KMS-11 (cell line): ENCODE results near the gene ZDHHC24.
"Not testable (repeated sequence)": the region's sequence is repeated elsewhere in the genome, so short reads cannot be mapped to it uniquely, and the experiment has no call there.

Experiments used
- H2AFZ ChIP-seq: fragments of 200-600 bp; sonication (generic); 2 replicates; pipeline ENCODE4 v1.6.1; 2016; ENCODE audit warnings: antibody characterized with exemption, mixed run types, low read depth
- H3K27ac ChIP-seq: fragments of 200-600 bp; sonication (generic); 2 replicates; pipeline ENCODE4 v1.6.1; 2016; ENCODE audit warnings: mild to moderate bottlenecking, mixed run types
- H3K27me3 ChIP-seq: fragments of 200-600 bp; sonication (generic); 2 replicates; pipeline ENCODE4 v1.6.1; 2017; ENCODE audit warnings: mild to moderate bottlenecking, low read depth, mixed run types, moderate library complexity; ENCODE audit not compliant: insufficient read depth
- H3K36me3 ChIP-seq: fragments of 200-600 bp; sonication (generic); 2 replicates; pipeline ENCODE4 v1.6.1; 2017; ENCODE audit warnings: mild to moderate bottlenecking, mixed run types; ENCODE audit not compliant: insufficient read depth
- H3K4me1 ChIP-seq: fragments of 200-600 bp; sonication (generic); 2 replicates; pipeline ENCODE4 v1.6.1; 2016; ENCODE audit warnings: mild to moderate bottlenecking, low read depth, mixed run types; ENCODE audit not compliant: poor library complexity, severe bottlenecking
- H3K4me2 ChIP-seq: fragments of 200-600 bp; sonication (generic); 2 replicates; pipeline ENCODE4 v1.7.0; 2016; ENCODE audit warnings: mild to moderate bottlenecking, mixed run types
- H3K4me3 ChIP-seq: fragments of 200-600 bp; sonication (generic); IDR thresholded peaks from 2 replicates; pipeline ENCODE4 v1.6.1; 2017; ENCODE audit warnings: low read depth, low read length, mixed read lengths; ENCODE audit not compliant: insufficient read depth
- H3K79me2 ChIP-seq: fragments of 200-600 bp; sonication (generic); 2 replicates; pipeline ENCODE4 v1.6.1; 2016; ENCODE audit warnings: low read depth, mixed run types; ENCODE audit not compliant: insufficient read depth
- H3K9ac ChIP-seq: fragments of 200-600 bp; sonication (generic); 2 replicates; pipeline ENCODE4 v1.6.1; 2016; ENCODE audit warnings: mild to moderate bottlenecking, mixed run types
- H4K20me1 ChIP-seq: fragments of 200-600 bp; sonication (generic); 2 replicates; pipeline ENCODE4 v1.6.1; 2016; ENCODE audit warnings: mild to moderate bottlenecking, mixed run types; ENCODE audit not compliant: insufficient read depth
- TF ChIP-seq, protein P1 (sequence below): fragments of 200-600 bp; sonication (generic); conservative IDR thresholded peaks from 2 replicates; pipeline ENCODE4 v1.6.1; 2017; ENCODE audit warnings: low read depth, mild to moderate bottlenecking, antibody characterized with exemption, low read length, moderate library complexity, mixed read lengths

The ZDHHC24 gene

GRCh38 chr11:66543263-66544107 is 2.4 kb downstream of the ZDHHC24 start:
- no peak overlapping the region for H2AFZ ChIP-seq
- H3K27ac ChIP-seq: no peak overlapping the region
- H3K27me3 ChIP-seq: peaks cover 2% of the 10 kb centered on the region; the same call in 1 of the 2 replicates
- H3K79me2 ChIP-seq: no peaks in the 10 kb centered on the region
- H3K4me3 ChIP-seq: no peak overlapping the region
- H3K4me2 ChIP-seq: no peak overlapping the region
- no peaks in the 10 kb centered on the region for H3K36me3 ChIP-seq
- TF ChIP-seq, protein P1, sequence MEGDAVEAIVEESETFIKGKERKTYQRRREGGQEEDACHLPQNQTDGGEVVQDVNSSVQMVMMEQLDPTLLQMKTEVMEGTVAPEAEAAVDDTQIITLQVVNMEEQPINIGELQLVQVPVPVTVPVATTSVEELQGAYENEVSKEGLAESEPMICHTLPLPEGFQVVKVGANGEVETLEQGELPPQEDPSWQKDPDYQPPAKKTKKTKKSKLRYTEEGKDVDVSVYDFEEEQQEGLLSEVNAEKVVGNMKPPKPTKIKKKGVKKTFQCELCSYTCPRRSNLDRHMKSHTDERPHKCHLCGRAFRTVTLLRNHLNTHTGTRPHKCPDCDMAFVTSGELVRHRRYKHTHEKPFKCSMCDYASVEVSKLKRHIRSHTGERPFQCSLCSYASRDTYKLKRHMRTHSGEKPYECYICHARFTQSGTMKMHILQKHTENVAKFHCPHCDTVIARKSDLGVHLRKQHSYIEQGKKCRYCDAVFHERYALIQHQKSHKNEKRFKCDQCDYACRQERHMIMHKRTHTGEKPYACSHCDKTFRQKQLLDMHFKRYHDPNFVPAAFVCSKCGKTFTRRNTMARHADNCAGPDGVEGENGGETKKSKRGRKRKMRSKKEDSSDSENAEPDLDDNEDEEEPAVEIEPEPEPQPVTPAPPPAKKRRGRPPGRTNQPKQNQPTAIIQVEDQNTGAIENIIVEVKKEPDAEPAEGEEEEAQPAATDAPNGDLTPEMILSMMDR: no peak
- H3K9ac ChIP-seq: no peak overlapping the region
- no peaks in the 10 kb centered on the region for H4K20me1 ChIP-seq
- H3K4me1 ChIP-seq: peaks cover 17% of the 10 kb centered on the region

- Histone ChIP-seq H3K79me2 (no peaks in the 10 kb centered on the region), H3K4me3 (no peak overlapping the region), H3K9ac (no peak overlapping the region), H3K4me1 (peaks cover 17% of the 10 kb centered on the region), H3K27ac (no peak overlapping the region), H2AFZ (no peak overlapping the region), H3K27me3 (no peaks in the 10 kb centered on the region; the same call in 1 of the 2 replicates), H4K20me1 (no peaks in the 10 kb centered on the region), H3K36me3 (no peaks in the 10 kb centered on the region), H3K4me2 (no peak overlapping the region)
- TF ChIP-seq, protein P1: no peak
These were observed 3.5 kb downstream of the ZDHHC24 start for GRCh38 chr11:66542362-66542761.

- Histone ChIP-seq H3K4me1 (peaks cover 17% of the 10 kb centered on the region), H3K4me3 (no peak overlapping the region), H3K27me3 (no peaks in the 10 kb centered on the region), H3K4me2 (no peak overlapping the region), H2AFZ (no peak overlapping the region), H3K27ac (no peak overlapping the region), H3K79me2 (no peaks in the 10 kb centered on the region), H3K9ac (no peak overlapping the region), H4K20me1 (no peaks in the 10 kb centered on the region), H3K36me3 (no peaks in the 10 kb centered on the region)
- TF ChIP-seq, protein P1: no peak
These were observed 4.0 kb downstream of the ZDHHC24 start for GRCh38 chr11:66541892-66542291.

DNA sequence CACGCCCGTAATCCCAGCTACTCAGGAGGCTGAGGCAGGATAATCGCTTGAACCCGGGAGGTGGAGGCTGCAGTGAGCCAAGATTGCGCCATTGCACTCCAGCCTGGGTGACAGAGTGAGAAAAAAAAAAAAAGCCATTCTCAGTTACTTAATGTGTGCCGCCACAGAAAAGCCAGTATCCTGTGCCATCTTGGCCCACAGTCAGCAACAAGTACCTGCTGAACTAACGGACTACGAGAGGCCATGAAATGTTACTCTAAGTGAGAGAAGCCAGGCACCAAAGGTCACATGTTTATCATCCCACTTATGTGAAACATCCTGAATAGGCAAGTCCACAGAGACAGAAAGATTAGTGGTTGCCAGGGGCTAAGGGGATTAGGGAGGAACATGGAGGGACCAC is 5.2 kb downstream of the ZDHHC24 start:
- not testable (repeated sequence) for H3K36me3 ChIP-seq, H3K79me2 ChIP-seq, H2AFZ ChIP-seq, H4K20me1 ChIP-seq, H3K9ac ChIP-seq, H3K27me3 ChIP-seq, H3K4me2 ChIP-seq, H3K27ac ChIP-seq, H3K4me3 ChIP-seq
- peaks cover 11% of the 10 kb centered on the region for H3K4me1 ChIP-seq

GRCh38 chr11:66539870-66540213 is 6.0 kb downstream of the ZDHHC24 start:
- no peak overlapping the region for H2AFZ ChIP-seq
- H3K4me3 ChIP-seq: no peak overlapping the region
- H3K4me1 ChIP-seq: peaks cover 5% of the 10 kb centered on the region
- TF ChIP-seq, protein P1: no peak
- no peak overlapping the region for H3K27ac ChIP-seq
- no peaks in the 10 kb centered on the region for H3K36me3 ChIP-seq
- H3K79me2 ChIP-seq: no peaks in the 10 kb centered on the region
- no peak overlapping the region for H3K9ac ChIP-seq
- H3K27me3 ChIP-seq: no peaks in the 10 kb centered on the region
- H4K20me1 ChIP-seq: no peaks in the 10 kb centered on the region
- H3K4me2 ChIP-seq: no peak overlapping the region
